GM19455 (cell line): ENCODE data around the gene PTTG2.

Source experiments
- ATAC-seq: cut with Tn5 transposase; IDR thresholded peaks from one replicate; pipeline ENCODE4 v1.9.1; 2021; ENCODE audit not compliant: unreplicated experiment

Gene PTTG2

GRCh38 chr4:38005637-38006036 is 45.4 kb downstream of the PTTG2 start:
- no peak for ATAC-seq

- ATAC-seq, result no peak
These were observed 47.4 kb downstream of the PTTG2 start for GRCh38 chr4:38007645-38008044.

DNA sequence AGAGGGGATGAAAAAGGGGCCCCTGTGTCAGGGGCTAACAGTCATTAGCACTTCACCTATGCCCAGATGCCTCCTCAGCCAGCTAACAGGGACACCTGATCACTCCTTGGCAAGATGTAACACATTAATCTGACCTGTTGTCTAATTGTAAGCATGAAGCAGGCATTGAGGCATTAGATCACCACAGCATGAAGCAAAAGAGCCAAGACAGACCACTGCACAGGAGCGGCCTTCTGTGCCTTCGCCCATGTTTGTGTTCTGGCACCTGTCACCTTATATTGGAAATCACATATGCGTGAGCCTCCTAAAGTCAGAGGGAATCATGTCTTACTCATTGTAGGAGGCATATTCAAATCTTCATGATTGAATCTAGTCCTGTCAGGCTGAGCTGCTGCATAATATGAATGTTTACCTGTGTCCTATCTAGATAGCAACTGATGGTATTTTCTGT is 48.4 kb downstream of the PTTG2 start:
- ATAC-seq, result no peak

GRCh38 chr4:38009421-38009820 is 49.2 kb downstream of the PTTG2 start:
- ATAC-seq, result no peak

- no peak for ATAC-seq
These were observed 49.8 kb downstream of the PTTG2 start for GRCh38 chr4:38009949-38010348.
